GM12801 (cell line): ENCODE results near the gene CTNNA3.

Experiments
- TF ChIP-seq, protein P1 (sequence below): IDR thresholded peaks from one replicate; pipeline ENCODE4 v1.5.1; 2011; ENCODE audit warnings: control low read depth; ENCODE audit not compliant: insufficient read length; ENCODE audit errors: extremely low read depth

CTNNA3 gene

GRCh38 chr10:66760941-66761340, 935.1 kb downstream of the CTNNA3 start:
- TF ChIP-seq, protein P1, sequence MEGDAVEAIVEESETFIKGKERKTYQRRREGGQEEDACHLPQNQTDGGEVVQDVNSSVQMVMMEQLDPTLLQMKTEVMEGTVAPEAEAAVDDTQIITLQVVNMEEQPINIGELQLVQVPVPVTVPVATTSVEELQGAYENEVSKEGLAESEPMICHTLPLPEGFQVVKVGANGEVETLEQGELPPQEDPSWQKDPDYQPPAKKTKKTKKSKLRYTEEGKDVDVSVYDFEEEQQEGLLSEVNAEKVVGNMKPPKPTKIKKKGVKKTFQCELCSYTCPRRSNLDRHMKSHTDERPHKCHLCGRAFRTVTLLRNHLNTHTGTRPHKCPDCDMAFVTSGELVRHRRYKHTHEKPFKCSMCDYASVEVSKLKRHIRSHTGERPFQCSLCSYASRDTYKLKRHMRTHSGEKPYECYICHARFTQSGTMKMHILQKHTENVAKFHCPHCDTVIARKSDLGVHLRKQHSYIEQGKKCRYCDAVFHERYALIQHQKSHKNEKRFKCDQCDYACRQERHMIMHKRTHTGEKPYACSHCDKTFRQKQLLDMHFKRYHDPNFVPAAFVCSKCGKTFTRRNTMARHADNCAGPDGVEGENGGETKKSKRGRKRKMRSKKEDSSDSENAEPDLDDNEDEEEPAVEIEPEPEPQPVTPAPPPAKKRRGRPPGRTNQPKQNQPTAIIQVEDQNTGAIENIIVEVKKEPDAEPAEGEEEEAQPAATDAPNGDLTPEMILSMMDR, result no peak

GRCh38 chr10:66755474-66755873, 940.5 kb downstream of the CTNNA3 start:
- TF ChIP-seq, protein P1, result no peak

GRCh38 chr10:66752714-66753113, 943.3 kb downstream of the CTNNA3 start:
- TF ChIP-seq, protein P1, result no peak

DNA sequence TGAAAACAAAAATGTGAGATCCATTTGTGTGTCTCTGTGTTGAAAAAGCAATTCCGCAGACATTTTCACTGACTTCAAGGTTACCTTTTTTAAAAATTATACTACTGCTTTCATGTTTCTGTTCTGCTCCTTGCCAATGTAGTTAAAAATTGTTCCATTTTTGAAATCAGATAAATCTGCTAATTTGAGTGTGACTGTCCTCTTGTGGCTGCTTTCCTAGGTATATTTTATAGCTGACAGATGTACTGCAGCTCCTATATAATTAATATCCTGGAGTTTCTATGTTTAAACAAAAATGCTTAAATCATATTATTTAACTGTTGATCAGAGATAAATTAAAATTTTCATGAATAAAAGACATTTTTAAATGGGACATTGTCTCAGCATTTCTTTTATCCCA, 947.8 kb downstream of the CTNNA3 start:
- TF ChIP-seq, protein P1, result no peak

DNA sequence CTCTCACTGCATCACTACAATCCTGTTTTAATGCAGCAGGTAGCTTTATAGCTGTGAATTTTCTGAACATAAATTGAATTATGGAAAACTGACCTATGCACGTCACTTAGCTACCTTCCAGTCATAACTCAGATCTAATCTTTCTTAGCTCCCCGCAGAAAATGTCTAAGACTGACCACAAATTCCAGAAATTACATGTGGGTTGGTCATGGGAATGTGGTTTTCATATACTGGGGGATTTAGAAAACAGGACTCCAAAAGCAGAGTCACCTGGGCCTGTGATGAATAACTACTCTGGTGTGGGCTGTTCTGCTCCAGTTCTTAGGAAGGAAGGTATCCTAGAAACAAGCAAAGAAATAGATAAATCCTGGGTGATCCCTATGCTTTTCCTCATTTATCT, 948.5 kb downstream of the CTNNA3 start:
- TF ChIP-seq, protein P1, result no peak

DNA sequence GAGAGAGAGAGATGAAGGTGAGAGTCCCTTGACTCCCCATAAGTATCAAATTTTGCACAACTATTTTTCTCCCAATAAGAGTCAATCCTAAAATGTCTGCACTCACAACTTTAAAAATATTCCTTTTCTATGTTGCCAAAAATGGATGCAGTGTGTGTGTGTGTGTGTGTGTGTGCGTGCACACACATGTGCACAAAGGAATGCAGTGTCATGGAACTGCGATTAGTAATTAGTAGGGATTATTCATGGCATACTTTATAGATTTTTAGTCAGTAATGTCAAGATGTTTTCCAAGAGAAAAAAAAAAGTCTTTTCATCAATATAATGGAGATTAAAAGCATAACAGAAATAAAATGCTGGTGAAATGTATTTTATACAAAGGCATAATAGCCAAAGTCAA, 949.3 kb downstream of the CTNNA3 start:
- TF ChIP-seq, protein P1, result no peak

DNA sequence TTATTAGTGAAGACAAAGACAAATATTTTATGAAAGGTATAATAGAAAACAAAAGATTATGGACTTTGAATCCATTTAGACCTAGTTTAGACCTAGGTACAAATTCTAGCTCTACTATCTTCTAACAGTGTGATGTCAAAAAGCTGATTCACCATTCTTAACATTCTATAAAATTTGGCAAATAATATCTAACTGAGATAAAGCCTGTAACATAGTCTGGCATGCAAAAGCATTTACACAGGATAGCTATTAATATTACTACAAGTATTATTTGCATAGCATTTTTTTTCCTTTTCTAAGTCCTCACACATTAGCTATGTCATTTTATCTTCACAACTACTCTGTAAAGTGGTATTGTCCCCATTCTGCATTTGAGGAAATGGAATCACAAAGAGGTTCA, 949.7 kb downstream of the CTNNA3 start:
- TF ChIP-seq, protein P1, result no peak

GRCh38 chr10:66744915-66745314, 951.1 kb downstream of the CTNNA3 start:
- TF ChIP-seq, protein P1, result no peak
